ENCODE data around the gene SRP68.

DNA sequence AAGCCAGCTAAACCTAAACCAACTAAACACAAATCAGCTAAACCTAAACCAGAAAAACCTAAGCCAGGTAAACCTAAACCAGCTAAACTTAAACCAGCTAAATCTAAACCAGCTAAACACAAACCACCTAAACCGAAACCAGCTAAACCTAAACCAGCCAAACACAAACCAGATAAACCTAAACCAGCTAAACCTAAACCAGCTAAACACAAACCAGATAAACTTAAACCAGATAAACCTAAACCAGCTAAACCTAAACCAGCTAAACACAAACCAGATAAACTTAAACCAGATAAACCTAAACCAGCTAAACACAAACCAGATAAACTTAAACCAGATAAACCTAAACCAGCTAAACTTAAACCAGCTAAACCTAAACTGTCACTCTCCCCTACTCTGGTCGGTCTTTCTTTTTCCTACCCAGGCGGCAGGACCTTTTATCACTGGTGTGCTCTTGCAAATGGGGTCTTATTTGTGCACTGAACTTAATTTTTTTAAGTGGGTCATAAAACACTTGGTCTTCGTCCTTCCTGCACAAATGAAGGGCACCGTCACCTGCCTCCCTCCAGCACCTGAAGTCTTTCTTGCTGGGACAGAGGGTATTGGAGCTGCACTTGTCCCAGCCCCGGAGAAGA lies 52.4 kb downstream of the SRP68 start:
- TF ChIP-seq, protein P1, sequence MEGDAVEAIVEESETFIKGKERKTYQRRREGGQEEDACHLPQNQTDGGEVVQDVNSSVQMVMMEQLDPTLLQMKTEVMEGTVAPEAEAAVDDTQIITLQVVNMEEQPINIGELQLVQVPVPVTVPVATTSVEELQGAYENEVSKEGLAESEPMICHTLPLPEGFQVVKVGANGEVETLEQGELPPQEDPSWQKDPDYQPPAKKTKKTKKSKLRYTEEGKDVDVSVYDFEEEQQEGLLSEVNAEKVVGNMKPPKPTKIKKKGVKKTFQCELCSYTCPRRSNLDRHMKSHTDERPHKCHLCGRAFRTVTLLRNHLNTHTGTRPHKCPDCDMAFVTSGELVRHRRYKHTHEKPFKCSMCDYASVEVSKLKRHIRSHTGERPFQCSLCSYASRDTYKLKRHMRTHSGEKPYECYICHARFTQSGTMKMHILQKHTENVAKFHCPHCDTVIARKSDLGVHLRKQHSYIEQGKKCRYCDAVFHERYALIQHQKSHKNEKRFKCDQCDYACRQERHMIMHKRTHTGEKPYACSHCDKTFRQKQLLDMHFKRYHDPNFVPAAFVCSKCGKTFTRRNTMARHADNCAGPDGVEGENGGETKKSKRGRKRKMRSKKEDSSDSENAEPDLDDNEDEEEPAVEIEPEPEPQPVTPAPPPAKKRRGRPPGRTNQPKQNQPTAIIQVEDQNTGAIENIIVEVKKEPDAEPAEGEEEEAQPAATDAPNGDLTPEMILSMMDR (IDR thresholded peaks at IDR 0.05) = no peak
- no peak for TF ChIP-seq POLR2A (IDR thresholded peaks at IDR 0.05)
